OCI-LY3 (cell line): Measurements from ENCODE around the gene PDE8A.

Experiments
- H2AFZ ChIP-seq: fragments of 200-600, 300-600 bp; shearing (Covaris generic); 2 replicates; pipeline ENCODE4 v1.6.0; 2014; ENCODE audit warnings: antibody characterized with exemption, low read depth, low read length
- H3K27ac ChIP-seq: fragments of 200-600, 300-600 bp; sonication (generic); 2 replicates; pipeline ENCODE4 v1.5.1; 2014; ENCODE audit warnings: mild to moderate bottlenecking, low read length, moderate library complexity, mixed read lengths
- H3K27me3 ChIP-seq: fragments of 200-600, 300-600 bp; sonication (generic); 2 replicates; pipeline ENCODE4 v1.6.1; 2014; ENCODE audit warnings: low read depth, low read length, mixed read lengths
- H3K36me3 ChIP-seq: fragments of 200-600, 300-600 bp; sonication (generic); replicated peaks from 2 replicates; pipeline ENCODE3; 2014; ENCODE audit warnings: low read depth, low read length, mixed read lengths
- H3K4me1 ChIP-seq: fragments of 300-600, 200-600 bp; sonication (generic); 2 replicates; pipeline ENCODE4 v1.6.1; 2014; ENCODE audit warnings: low read length, mixed read lengths
- H3K4me2 ChIP-seq: fragments of 200-600, 300-600 bp; sonication (generic); 2 replicates; pipeline ENCODE4 v1.6.1; 2014; ENCODE audit warnings: low read length, mixed read lengths
- H3K4me3 ChIP-seq: fragments of 300-600, 200-600 bp; sonication (generic); 2 replicates; pipeline ENCODE4 v1.5.1; 2014; ENCODE audit warnings: antibody characterized with exemption, mild to moderate bottlenecking, low read length, moderate library complexity
- H3K79me2 ChIP-seq: fragments of 300-600, 200-600 bp; shearing (Covaris generic); 2 replicates; pipeline ENCODE4 v1.6.1; 2014; ENCODE audit warnings: mild to moderate bottlenecking, low read length, mixed read lengths
- H3K9ac ChIP-seq: fragments of 300-600, 200-600 bp; shearing (Covaris generic); 2 replicates; pipeline ENCODE4 v1.6.0; 2014; ENCODE audit warnings: mild to moderate bottlenecking, low read length, moderate library complexity
- H3K9me3 ChIP-seq: fragments of 200-600, 300-600 bp; shearing (Covaris generic); 2 replicates; pipeline ENCODE4 v1.6.1; 2014; ENCODE audit warnings: low read length, mixed read lengths; ENCODE audit not compliant: insufficient read depth
- H4K20me1 ChIP-seq: fragments of 200-600, 300-600 bp; sonication (generic); 2 replicates; pipeline ENCODE4 v1.6.1; 2016; ENCODE audit warnings: low read length, mixed read lengths; ENCODE audit not compliant: insufficient read depth
- CTCF ChIP-seq: fragments of 200-600, 300-600 bp; sonication (generic); IDR thresholded peaks from 2 replicates; pipeline ENCODE4 v1.5.1; 2014; ENCODE audit warnings: antibody characterized with exemption, low read length, low read depth
- EZH2phosphoT487 ChIP-seq: fragments of 200-600 bp; shearing (Covaris generic); IDR thresholded peaks from 2 replicates; pipeline ENCODE4 v1.6.1; 2018; ENCODE audit warnings: antibody characterized with exemption, mixed run types, low read depth

PDE8A gene

GRCh38 chr15:84975871-84976351 lies 5.7 kb upstream of the PDE8A start:
- H3K4me3 ChIP-seq = no peak overlapping the region
- no peak overlapping the region for H3K9ac ChIP-seq
- no peaks in the 10 kb centered on the region for H3K79me2 ChIP-seq
- TF ChIP-seq EZH2phosphoT487 = no peak
- no peak for TF ChIP-seq CTCF
- H2AFZ ChIP-seq = no peak overlapping the region
- no peaks in the 10 kb centered on the region for H4K20me1 ChIP-seq
- H3K27ac ChIP-seq = no peak overlapping the region
- no peaks in the 10 kb centered on the region for H3K36me3 ChIP-seq
- no peaks in the 10 kb centered on the region for H3K9me3 ChIP-seq
- no peaks in the 10 kb centered on the region for H3K27me3 ChIP-seq
- H3K4me2 ChIP-seq = no peak overlapping the region
- H3K4me1 ChIP-seq = peaks cover 41% of the 10 kb centered on the region

- Histone ChIP-seq H3K79me2 (no peaks in the 10 kb centered on the region; the same call in 1 of the 2 replicates), H2AFZ (peak overlapping the region; percentile 3), H3K4me3 (peak overlapping the region; percentile 45), H4K20me1 (no peaks in the 10 kb centered on the region), H3K27ac (peak overlapping the region; percentile 40), H3K4me2 (peak overlapping the region; percentile 42), H3K4me1 (peaks cover 41% of the 10 kb centered on the region), H3K36me3 (no peaks in the 10 kb centered on the region), H3K9me3 (no peaks in the 10 kb centered on the region), H3K27me3 (no peaks in the 10 kb centered on the region), H3K9ac (peak overlapping the region; percentile 41; the same call in 1 of the 2 replicates)
- TF ChIP-seq CTCF (no peak), EZH2phosphoT487 (no peak)
These were observed 4.8 kb upstream of the PDE8A start for GRCh38 chr15:84976746-84977345.

GRCh38 chr15:84979651-84980050 lies 2.0 kb upstream of the PDE8A start:
- peak overlapping the region; percentile 82 for H3K9ac ChIP-seq
- H4K20me1 ChIP-seq = peaks cover 10% of the 10 kb centered on the region
- H3K79me2 ChIP-seq = peaks cover 25% of the 10 kb centered on the region
- H3K4me3 ChIP-seq = peak overlapping the region; percentile 92
- TF ChIP-seq EZH2phosphoT487 (no peak), CTCF (no peak)
- peaks cover 53% of the 10 kb centered on the region for H3K4me1 ChIP-seq
- no peak overlapping the region; the same call in 1 of the 2 replicates for H2AFZ ChIP-seq
- no peaks in the 10 kb centered on the region for H3K9me3 ChIP-seq
- no peaks in the 10 kb centered on the region for H3K36me3 ChIP-seq
- no peak overlapping the region for H3K27ac ChIP-seq
- H3K27me3 ChIP-seq = no peaks in the 10 kb centered on the region
- peak overlapping the region; percentile 88 for H3K4me2 ChIP-seq

- TF ChIP-seq EZH2phosphoT487 (no peak), CTCF (no peak)
- H3K79me2 ChIP-seq = peaks cover 31% of the 10 kb centered on the region
- H3K4me3 ChIP-seq = peak overlapping the region; percentile 92
- no peaks in the 10 kb centered on the region for H3K27me3 ChIP-seq
- peak overlapping the region; percentile 90 for H2AFZ ChIP-seq
- peaks cover 53% of the 10 kb centered on the region for H3K4me1 ChIP-seq
- peak overlapping the region; percentile 85 for H3K27ac ChIP-seq
- no peaks in the 10 kb centered on the region for H3K9me3 ChIP-seq
- peak overlapping the region; percentile 82 for H3K9ac ChIP-seq
- no peaks in the 10 kb centered on the region for H3K36me3 ChIP-seq
- peak overlapping the region; percentile 88 for H3K4me2 ChIP-seq
- peaks cover 12% of the 10 kb centered on the region for H4K20me1 ChIP-seq
These were observed 1.2 kb upstream of the PDE8A start for GRCh38 chr15:84980196-84981053.
